Measurements from ENCODE around the gene FUBP1. TPM values are rescaled to one million over a fixed set of nuclear protein-coding genes. Genes with fewer than 3 reads are reported as not detected.
A peak's percentile ranks its signal among the peaks of the same experiment; 100 is the strongest.

FUBP1 gene
- total RNA-seq, 1 experiment from 2014 or later, result 208 TPM

DNA sequence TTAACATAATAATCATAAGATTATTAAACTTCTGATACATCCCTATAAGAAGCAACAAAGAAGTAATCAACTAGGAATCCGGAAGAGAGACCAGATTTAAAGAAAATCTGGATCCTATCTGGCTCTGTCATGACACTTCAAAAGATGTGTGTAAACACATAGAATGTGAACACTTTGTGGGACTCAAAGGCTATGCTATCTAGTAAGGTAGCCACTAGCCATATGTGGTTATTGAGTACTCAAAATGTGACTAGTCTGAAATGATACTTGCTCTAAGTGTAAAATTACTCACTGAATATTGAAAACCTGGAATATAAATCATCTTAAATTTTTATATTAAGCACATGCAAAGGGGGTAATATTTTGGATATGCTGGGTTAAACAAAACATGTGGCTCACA is 8.7 kb downstream of the FUBP1 start:
- no peak for TF ChIP-seq ZNF423 (CRISPR knock-in tag; IDR thresholded peaks at IDR 0.05)
- TF ChIP-seq NR3C1 (CRISPR knock-in tag; conservative IDR thresholded peaks at IDR 0.05; ENCODE audit: low read depth), result no peak
- no peak for TF ChIP-seq JUN (CRISPR knock-in tag; IDR thresholded peaks at IDR 0.05)
- TF ChIP-seq GABPB1 (CRISPR knock-in tag; IDR thresholded peaks at IDR 0.05), result no peak
- TF ChIP-seq ZNF121 (CRISPR knock-in tag; IDR thresholded peaks at IDR 0.05), result no peak
- no peak for TF ChIP-seq E2F5 (CRISPR knock-in tag; IDR thresholded peaks at IDR 0.05)
- TF ChIP-seq ZNF281 (CRISPR knock-in tag; IDR thresholded peaks at IDR 0.05), result no peak
- no peak for TF ChIP-seq CDX4 (CRISPR knock-in tag; IDR thresholded peaks at IDR 0.05; ENCODE audit: borderline replicate concordance)
- no peak for TF ChIP-seq TP53 (CRISPR knock-in tag; IDR thresholded peaks at IDR 0.05)
- TF ChIP-seq ZNF416 (CRISPR knock-in tag; IDR thresholded peaks at IDR 0.05), result no peak
- TF ChIP-seq TEAD4 (CRISPR knock-in tag; IDR thresholded peaks at IDR 0.05), result no peak
- TF ChIP-seq, protein P1, sequence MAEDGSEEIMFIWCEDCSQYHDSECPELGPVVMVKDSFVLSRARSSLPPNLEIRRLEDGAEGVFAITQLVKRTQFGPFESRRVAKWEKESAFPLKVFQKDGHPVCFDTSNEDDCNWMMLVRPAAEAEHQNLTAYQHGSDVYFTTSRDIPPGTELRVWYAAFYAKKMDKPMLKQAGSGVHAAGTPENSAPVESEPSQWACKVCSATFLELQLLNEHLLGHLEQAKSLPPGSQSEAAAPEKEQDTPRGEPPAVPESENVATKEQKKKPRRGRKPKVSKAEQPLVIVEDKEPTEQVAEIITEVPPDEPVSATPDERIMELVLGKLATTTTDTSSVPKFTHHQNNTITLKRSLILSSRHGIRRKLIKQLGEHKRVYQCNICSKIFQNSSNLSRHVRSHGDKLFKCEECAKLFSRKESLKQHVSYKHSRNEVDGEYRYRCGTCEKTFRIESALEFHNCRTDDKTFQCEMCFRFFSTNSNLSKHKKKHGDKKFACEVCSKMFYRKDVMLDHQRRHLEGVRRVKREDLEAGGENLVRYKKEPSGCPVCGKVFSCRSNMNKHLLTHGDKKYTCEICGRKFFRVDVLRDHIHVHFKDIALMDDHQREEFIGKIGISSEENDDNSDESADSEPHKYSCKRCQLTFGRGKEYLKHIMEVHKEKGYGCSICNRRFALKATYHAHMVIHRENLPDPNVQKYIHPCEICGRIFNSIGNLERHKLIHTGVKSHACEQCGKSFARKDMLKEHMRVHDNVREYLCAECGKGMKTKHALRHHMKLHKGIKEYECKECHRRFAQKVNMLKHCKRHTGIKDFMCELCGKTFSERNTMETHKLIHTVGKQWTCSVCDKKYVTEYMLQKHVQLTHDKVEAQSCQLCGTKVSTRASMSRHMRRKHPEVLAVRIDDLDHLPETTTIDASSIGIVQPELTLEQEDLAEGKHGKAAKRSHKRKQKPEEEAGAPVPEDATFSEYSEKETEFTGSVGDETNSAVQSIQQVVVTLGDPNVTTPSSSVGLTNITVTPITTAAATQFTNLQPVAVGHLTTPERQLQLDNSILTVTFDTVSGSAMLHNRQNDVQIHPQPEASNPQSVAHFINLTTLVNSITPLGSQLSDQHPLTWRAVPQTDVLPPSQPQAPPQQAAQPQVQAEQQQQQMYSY (CRISPR knock-in tag; IDR thresholded peaks at IDR 0.05), result no peak
- TF ChIP-seq CREM (CRISPR knock-in tag; IDR thresholded peaks at IDR 0.05), result no peak
- no peak for TF ChIP-seq OVOL2 (CRISPR knock-in tag; IDR thresholded peaks at IDR 0.05; ENCODE audit: borderline replicate concordance)
- TF ChIP-seq ZNF396 (CRISPR knock-in tag; IDR thresholded peaks at IDR 0.05; ENCODE audit: borderline replicate concordance), result no peak
- no peak for ATAC-seq
- ChIA-PET POLR2A (interaction anchor here (1.2 kb wide), 1 partner anchor 9 kb away, joined by 4 read pairs; the partner anchor contains the start of gene FUBP1), CTCF (no interaction called here)
- H3K4me1 Mint-ChIP-seq, result peaks cover 31% of the 10 kb centered on the region
- no peak overlapping the region for H3K4me3 Mint-ChIP-seq
- no peak overlapping the region for H3K27ac Mint-ChIP-seq
- H3K36me3 Mint-ChIP-seq, result peaks cover 56% of the 10 kb centered on the region
- H3K9me3 Mint-ChIP-seq, result no peaks in the 10 kb centered on the region
- DNase-seq (ENCODE audit: low spot score), result no peak
- no peaks in the 10 kb centered on the region for H3K27me3 Mint-ChIP-seq (ENCODE audit: low read depth)

GRCh38 chr1:77966291-77966690 is 12.6 kb downstream of the FUBP1 start:
- Mint-ChIP-seq H3K4me1 (peaks cover 4% of the 10 kb centered on the region), H3K4me3 (no peak overlapping the region), H3K27me3 (ENCODE audit: low read depth) (no peaks in the 10 kb centered on the region), H3K36me3 (peaks cover 82% of the 10 kb centered on the region), H3K9me3 (no peaks in the 10 kb centered on the region), H3K27ac (peak overlapping the region; percentile 58)
- ATAC-seq (no peak), DNase-seq (ENCODE audit: low spot score) (no peak)
- POLR2A ChIA-PET, result no interaction called here
- CTCF ChIA-PET, result no interaction called here
- TF ChIP-seq ELF4 (CRISPR knock-in tag; IDR thresholded peaks at IDR 0.05; ENCODE audit: low read depth), result no peak
- TF ChIP-seq, protein P2, sequence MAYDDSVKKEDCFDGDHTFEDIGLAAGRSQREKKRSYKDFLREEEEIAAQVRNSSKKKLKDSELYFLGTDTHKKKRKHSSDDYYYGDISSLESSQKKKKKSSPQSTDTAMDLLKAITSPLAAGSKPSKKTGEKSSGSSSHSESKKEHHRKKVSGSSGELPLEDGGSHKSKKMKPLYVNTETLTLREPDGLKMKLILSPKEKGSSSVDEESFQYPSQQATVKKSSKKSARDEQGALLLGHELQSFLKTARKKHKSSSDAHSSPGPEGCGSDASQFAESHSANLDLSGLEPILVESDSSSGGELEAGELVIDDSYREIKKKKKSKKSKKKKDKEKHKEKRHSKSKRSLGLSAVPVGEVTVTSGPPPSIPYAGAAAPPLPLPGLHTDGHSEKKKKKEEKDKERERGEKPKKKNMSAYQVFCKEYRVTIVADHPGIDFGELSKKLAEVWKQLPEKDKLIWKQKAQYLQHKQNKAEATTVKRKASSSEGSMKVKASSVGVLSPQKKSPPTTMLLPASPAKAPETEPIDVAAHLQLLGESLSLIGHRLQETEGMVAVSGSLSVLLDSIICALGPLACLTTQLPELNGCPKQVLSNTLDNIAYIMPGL (CRISPR knock-in tag; IDR thresholded peaks at IDR 0.05), result no peak
- no peak for TF ChIP-seq CREB1 (CRISPR knock-in tag; IDR thresholded peaks at IDR 0.05)
- no peak for TF ChIP-seq NR1H2 (CRISPR knock-in tag; IDR thresholded peaks at IDR 0.05)
- no peak for TF ChIP-seq NFYB (CRISPR knock-in tag; conservative IDR thresholded peaks at IDR 0.05; ENCODE audit: low read depth)
- TF ChIP-seq PRRX2 (CRISPR knock-in tag; IDR thresholded peaks at IDR 0.05), result no peak
- TF ChIP-seq JAZF1 (CRISPR knock-in tag; IDR thresholded peaks at IDR 0.05), result no peak
- no peak for TF ChIP-seq RORB (CRISPR knock-in tag; IDR thresholded peaks at IDR 0.05)
- no peak for TF ChIP-seq NFATC4 (CRISPR knock-in tag; IDR thresholded peaks at IDR 0.05)
- TF ChIP-seq ATF1 (CRISPR knock-in tag; IDR thresholded peaks at IDR 0.05), result no peak
- TF ChIP-seq, protein P1 (CRISPR knock-in tag; IDR thresholded peaks at IDR 0.05), result no peak

Data from WTC11 (cell line).